Left lobe of liver (tissue), 2 donors: ENCODE data around the gene SPATA2L. TPM values are rescaled to one million over a fixed set of nuclear protein-coding genes. Genes with fewer than 3 reads are reported as not detected.
A peak's percentile ranks its signal among the peaks of the same experiment; 100 is the strongest.

Experiments
- ATAC-seq: fragments of 200-7000 bp; cut with Tn5 transposase; one replicate; pipeline ENCODE4 v1.9.1; 2020; ENCODE audit warnings: mild to moderate bottlenecking, moderate library complexity
- DNase-seq: peaks from one replicate; pipeline ENCODE4 v3.0.0-alpha.2; 2020; ENCODE audit warnings: low spot score
- total RNA-seq: library from RNA; stranded (reverse); gene quantifications from one replicate; pipeline ENCODE4 v1.2.1, GENCODE V29; 2021
- donor health status: DM: no; HTN: no; CAD: no; lungs with moderate emphysema.
- donor health status: DM: no; HTN: yes; CAD: no.

The SPATA2L gene
- total RNA-seq, 1 donor from 2014 or later, result 13.8 TPM

GRCh38 chr16:89729863-89730593 lies 28.5 kb upstream of the SPATA2L start:
- DNase-seq, result peak; percentile 83
- peak; percentile 94 for ATAC-seq

GRCh38 chr16:89729293-89729692 lies 27.8 kb upstream of the SPATA2L start:
- ATAC-seq (peak; percentile 9), DNase-seq (no peak)

- no peak for DNase-seq
- ATAC-seq, result no peak
These were observed 26.1 kb upstream of the SPATA2L start for GRCh38 chr16:89727406-89728120.

- no peak for DNase-seq
- ATAC-seq, result no peak
These were observed 22.1 kb upstream of the SPATA2L start for GRCh38 chr16:89723279-89724250.

GRCh38 chr16:89722392-89723278 lies 21.1 kb upstream of the SPATA2L start:
- DNase-seq, result peak; percentile 65
- ATAC-seq, result peak; percentile 4

GRCh38 chr16:89721546-89722391 lies 20.3 kb upstream of the SPATA2L start:
- peak; percentile 77 for DNase-seq
- ATAC-seq, result peak; percentile 33

GRCh38 chr16:89720813-89721545 lies 19.5 kb upstream of the SPATA2L start, which contains the start of the genes VPS9D1 and ZNF276:
Gene VPS9D1, minus strand, starts transcription at chr16:89720898. Its CDS starts 37 bp downstream, at chr16:89720861.
Gene ZNF276, plus strand, starts transcription at chr16:89721537. Its CDS starts 104 bp downstream, at chr16:89721641.
- DNase-seq, result peak; percentile 91

GRCh38 chr16:89720551-89720812 lies 19.0 kb upstream of the SPATA2L start:
- ATAC-seq (peak; percentile 51), DNase-seq (peak; percentile 82)

More at GRCh38 chr16:89720813-89721545, 19.5 kb upstream of the SPATA2L start, which contains the start of the genes VPS9D1 and ZNF276:
- peak; percentile 82 for ATAC-seq

GRCh38 chr16:89717688-89718505 lies 16.4 kb upstream of the SPATA2L start:
- ATAC-seq, result no peak
- no peak for DNase-seq

- DNase-seq, result no peak
- no peak for ATAC-seq
These were observed 15.6 kb upstream of the SPATA2L start for GRCh38 chr16:89716916-89717687.

GRCh38 chr16:89716493-89716892 lies 15.0 kb upstream of the SPATA2L start:
- DNase-seq (no peak), ATAC-seq (no peak)

GRCh38 chr16:89712274-89712781 lies 10.8 kb upstream of the SPATA2L start:
- DNase-seq, result no peak
- no peak for ATAC-seq

- ATAC-seq (peak; percentile 77), DNase-seq (no peak)
These were observed 10.2 kb upstream of the SPATA2L start for GRCh38 chr16:89711601-89712273.

GRCh38 chr16:89710709-89711564 lies 9.4 kb upstream of the SPATA2L start:
- DNase-seq (no peak), ATAC-seq (no peak)
